Tibial nerve (tissue), 3 donors: ENCODE measurements around the gene CGNL1.

ENCODE experiments used
- CTCF ChIP-seq, 5 experiments: fragments of 200-600 bp in 3 of 5; fragments of 450-650 bp in 2 of 5; sonication (generic) in 3 of 5; IDR thresholded peaks; one replicate each; pipeline ENCODE4 v1.5.1; 2016 to 2019; ENCODE audit warnings: antibody characterized with exemption in 5 of 5, mild to moderate bottlenecking in 3 of 5, moderate library complexity in 2 of 5
- POLR2A ChIP-seq, 2 donors: fragments of 450-650 bp; IDR thresholded peaks; one replicate each; pipeline ENCODE4 v1.6.1; 2017; ENCODE audit warnings: antibody characterized with exemption in 2 of 2, mild to moderate bottlenecking in 2 of 2, moderate library complexity in 2 of 2

DNA sequence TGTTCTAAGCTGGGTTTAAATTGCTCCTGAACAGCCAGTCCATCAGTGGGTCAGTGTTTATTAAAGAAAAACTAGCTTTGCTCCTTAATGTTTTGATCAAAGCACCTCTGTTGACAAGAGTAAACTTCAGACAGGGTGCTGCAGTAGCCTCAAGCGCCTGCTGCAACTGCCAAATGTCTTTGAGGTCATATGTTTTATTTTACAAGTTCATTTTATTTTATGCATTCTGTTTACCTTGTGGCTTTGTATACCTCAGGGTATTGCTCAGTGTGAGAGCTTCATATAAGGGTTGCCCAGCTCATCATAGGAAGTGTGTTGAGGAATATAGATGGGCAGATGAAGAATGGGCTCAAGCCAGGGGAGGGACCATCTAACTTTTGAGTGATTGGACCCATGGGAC is 223.9 kb downstream of the CGNL1 start:
- TF ChIP-seq POLR2A (IDR thresholded peaks at IDR 0.05), result no peak
- TF ChIP-seq CTCF (IDR thresholded peaks at IDR 0.05), result no peak
